ENCODE measurements around the gene AMOT. TPM values are rescaled to one million over a fixed set of nuclear protein-coding genes. Genes with fewer than 3 reads are reported as not detected.

AMOT gene
- total RNA-seq, 1 donor from 2014 or later = 31.2 TPM

DNA sequence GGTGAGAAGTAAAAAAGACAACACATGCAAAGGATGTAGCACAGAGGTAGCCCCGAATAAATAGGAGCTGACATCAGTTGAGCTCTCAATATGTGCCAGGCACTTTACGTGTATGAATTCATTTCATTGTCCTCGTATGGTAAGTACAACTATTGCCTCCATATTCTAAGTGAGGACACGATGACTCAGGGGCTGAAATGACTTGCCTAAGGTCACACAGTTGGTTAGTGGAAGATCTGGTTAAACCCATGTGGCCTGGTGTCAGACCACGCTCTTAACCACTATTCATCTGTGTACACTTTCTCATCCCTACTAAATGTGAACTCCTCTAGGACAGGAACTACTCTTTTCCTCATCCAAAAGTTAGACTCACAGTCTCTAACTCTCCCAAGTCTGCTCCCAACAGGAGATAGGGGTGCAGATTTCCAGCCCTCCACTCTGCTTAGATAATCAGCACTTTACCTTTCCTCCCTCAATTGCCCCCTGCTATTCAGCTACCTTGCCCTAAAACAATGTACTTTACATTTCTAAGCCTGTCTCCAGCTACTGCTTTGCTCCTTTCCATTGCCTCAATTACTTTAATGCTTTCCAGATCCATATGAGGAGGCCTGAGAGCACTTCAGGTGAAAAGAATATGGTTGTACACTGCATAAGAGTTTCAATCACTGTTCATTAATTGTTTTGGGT lies 102.1 kb downstream of the AMOT start:
- H3K27me3 Mint-ChIP-seq (ENCODE audit: unreplicated experiment) = peaks cover 2% of the 10 kb centered on the region
- no peaks in the 10 kb centered on the region for H3K36me3 Mint-ChIP-seq (ENCODE audit: low read depth, unreplicated experiment)
- DNase-seq (ENCODE audit: low spot score) = no peak
- H3K27ac Mint-ChIP-seq (ENCODE audit: unreplicated experiment) = no peak overlapping the region
- H3K4me3 Mint-ChIP-seq (ENCODE audit: unreplicated experiment) = no peak overlapping the region
- peaks cover 8% of the 10 kb centered on the region for H3K4me1 Mint-ChIP-seq (ENCODE audit: unreplicated experiment)
- no peaks in the 10 kb centered on the region for H3K9me3 Mint-ChIP-seq (ENCODE audit: unreplicated experiment)
- TF ChIP-seq, protein P1, sequence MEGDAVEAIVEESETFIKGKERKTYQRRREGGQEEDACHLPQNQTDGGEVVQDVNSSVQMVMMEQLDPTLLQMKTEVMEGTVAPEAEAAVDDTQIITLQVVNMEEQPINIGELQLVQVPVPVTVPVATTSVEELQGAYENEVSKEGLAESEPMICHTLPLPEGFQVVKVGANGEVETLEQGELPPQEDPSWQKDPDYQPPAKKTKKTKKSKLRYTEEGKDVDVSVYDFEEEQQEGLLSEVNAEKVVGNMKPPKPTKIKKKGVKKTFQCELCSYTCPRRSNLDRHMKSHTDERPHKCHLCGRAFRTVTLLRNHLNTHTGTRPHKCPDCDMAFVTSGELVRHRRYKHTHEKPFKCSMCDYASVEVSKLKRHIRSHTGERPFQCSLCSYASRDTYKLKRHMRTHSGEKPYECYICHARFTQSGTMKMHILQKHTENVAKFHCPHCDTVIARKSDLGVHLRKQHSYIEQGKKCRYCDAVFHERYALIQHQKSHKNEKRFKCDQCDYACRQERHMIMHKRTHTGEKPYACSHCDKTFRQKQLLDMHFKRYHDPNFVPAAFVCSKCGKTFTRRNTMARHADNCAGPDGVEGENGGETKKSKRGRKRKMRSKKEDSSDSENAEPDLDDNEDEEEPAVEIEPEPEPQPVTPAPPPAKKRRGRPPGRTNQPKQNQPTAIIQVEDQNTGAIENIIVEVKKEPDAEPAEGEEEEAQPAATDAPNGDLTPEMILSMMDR (IDR thresholded peaks at IDR 0.05; ENCODE audit: unreplicated experiment) = no peak

DNA sequence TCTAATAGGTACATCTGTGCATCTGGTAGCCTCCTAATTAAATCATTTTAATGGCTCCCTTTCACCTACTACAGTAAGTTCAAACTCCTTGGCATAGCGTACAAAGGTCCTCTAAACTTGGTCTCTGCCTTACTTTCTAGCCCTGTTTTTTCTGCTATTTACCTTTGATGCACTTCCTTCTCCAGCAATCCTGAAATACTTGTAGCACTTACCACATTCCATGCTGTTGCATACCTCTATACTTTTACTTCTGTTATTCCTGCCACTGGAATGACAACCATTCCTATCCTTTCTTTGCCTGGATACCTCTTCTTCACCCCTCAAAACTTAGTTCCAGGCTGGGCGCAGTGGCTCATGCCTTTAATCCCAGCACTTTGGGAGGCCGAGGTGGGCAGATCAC lies 104.3 kb downstream of the AMOT start:
- DNase-seq (ENCODE audit: low spot score) = no peak
- H3K4me1 Mint-ChIP-seq (ENCODE audit: unreplicated experiment) = peaks cover 8% of the 10 kb centered on the region
- no peak overlapping the region for H3K4me3 Mint-ChIP-seq (ENCODE audit: unreplicated experiment)
- no peak overlapping the region for H3K27ac Mint-ChIP-seq (ENCODE audit: unreplicated experiment)
- H3K9me3 Mint-ChIP-seq (ENCODE audit: unreplicated experiment) = no peaks in the 10 kb centered on the region
- no peaks in the 10 kb centered on the region for H3K36me3 Mint-ChIP-seq (ENCODE audit: low read depth, unreplicated experiment)
- TF ChIP-seq, protein P1 (IDR thresholded peaks at IDR 0.05; ENCODE audit: unreplicated experiment) = no peak
- peaks cover 3% of the 10 kb centered on the region for H3K27me3 Mint-ChIP-seq (ENCODE audit: unreplicated experiment)

DNA sequence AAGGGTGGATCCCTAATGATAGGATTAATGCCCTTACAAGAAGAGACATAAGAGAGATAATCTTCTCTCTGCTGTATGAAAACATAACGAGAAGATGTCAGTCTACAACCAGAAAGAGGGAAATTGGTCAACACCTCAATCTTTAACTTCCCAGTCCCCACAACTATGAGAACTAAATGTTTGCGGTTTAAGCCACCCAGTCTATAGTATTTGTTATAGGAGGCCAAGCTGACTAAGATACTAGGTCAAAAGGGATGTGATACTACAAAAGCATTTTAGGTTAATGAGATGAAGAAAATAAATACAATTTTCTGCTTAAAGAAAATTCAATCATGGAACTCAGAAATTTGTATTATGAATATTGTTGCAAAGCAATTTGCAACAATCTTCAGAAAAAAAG lies 105.5 kb downstream of the AMOT start:
- Mint-ChIP-seq H3K4me1 (ENCODE audit: unreplicated experiment) (peaks cover 8% of the 10 kb centered on the region), H3K4me3 (ENCODE audit: unreplicated experiment) (no peak overlapping the region), H3K36me3 (ENCODE audit: low read depth, unreplicated experiment) (no peaks in the 10 kb centered on the region), H3K27me3 (ENCODE audit: unreplicated experiment) (peaks cover 3% of the 10 kb centered on the region), H3K27ac (ENCODE audit: unreplicated experiment) (no peak overlapping the region), H3K9me3 (ENCODE audit: unreplicated experiment) (no peaks in the 10 kb centered on the region)
- DNase-seq (ENCODE audit: low spot score) = no peak
- TF ChIP-seq, protein P1 (IDR thresholded peaks at IDR 0.05; ENCODE audit: unreplicated experiment) = no peak

DNA sequence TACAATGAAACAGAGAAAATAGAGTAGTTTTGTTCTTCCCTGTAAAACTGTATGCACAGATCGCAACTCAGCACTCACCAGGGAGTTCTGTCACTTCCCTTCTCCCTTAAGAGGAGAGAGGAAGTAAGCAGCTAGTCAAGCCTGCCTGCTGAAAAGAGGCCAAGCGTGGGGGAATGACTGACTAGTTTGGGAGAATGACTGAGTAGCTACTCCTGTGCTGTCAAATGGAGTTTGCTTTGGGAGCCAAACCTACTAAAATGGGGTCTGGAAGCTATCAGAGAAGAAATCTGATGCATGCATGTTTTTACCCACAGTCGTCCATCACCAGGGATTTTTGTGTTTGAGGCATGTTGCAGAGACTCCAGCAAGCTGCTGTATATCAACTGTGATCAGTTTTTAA lies 106.3 kb downstream of the AMOT start:
- H3K36me3 Mint-ChIP-seq (ENCODE audit: low read depth, unreplicated experiment) = no peaks in the 10 kb centered on the region
- H3K27ac Mint-ChIP-seq (ENCODE audit: unreplicated experiment) = no peak overlapping the region
- DNase-seq (ENCODE audit: low spot score) = no peak
- H3K4me1 Mint-ChIP-seq (ENCODE audit: unreplicated experiment) = peaks cover 5% of the 10 kb centered on the region
- H3K27me3 Mint-ChIP-seq (ENCODE audit: unreplicated experiment) = peaks cover 3% of the 10 kb centered on the region
- H3K4me3 Mint-ChIP-seq (ENCODE audit: unreplicated experiment) = no peak overlapping the region
- TF ChIP-seq, protein P1 (IDR thresholded peaks at IDR 0.05; ENCODE audit: unreplicated experiment) = no peak
- no peaks in the 10 kb centered on the region for H3K9me3 Mint-ChIP-seq (ENCODE audit: unreplicated experiment)

DNA sequence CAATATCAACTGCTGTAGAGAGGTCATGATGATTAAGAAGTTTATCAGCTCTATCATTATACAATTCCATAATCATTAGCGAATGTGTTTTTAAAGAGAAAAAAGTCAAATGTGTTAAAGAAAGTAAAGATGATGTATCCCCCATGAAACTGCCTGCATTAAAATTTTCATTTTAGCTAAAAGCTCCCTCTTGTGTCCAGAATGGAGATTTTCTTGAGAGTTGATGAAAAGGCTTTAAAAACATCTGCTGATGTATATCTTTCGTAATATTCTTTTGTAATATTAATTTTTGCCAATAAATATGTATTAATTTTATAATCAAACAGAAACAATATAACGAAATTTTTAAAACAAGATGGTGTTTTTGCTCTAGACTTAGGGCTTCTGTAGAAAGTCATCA lies 108.8 kb downstream of the AMOT start:
- H3K9me3 Mint-ChIP-seq (ENCODE audit: unreplicated experiment) = no peaks in the 10 kb centered on the region
- H3K4me1 Mint-ChIP-seq (ENCODE audit: unreplicated experiment) = peaks cover 4% of the 10 kb centered on the region
- H3K27ac Mint-ChIP-seq (ENCODE audit: unreplicated experiment) = no peak overlapping the region
- H3K4me3 Mint-ChIP-seq (ENCODE audit: unreplicated experiment) = no peak overlapping the region
- TF ChIP-seq, protein P1 (IDR thresholded peaks at IDR 0.05; ENCODE audit: unreplicated experiment) = no peak
- DNase-seq (ENCODE audit: low spot score) = no peak
- no peaks in the 10 kb centered on the region for H3K36me3 Mint-ChIP-seq (ENCODE audit: low read depth, unreplicated experiment)
- H3K27me3 Mint-ChIP-seq (ENCODE audit: unreplicated experiment) = peaks cover 3% of the 10 kb centered on the region

Other genes starting within 250 kb of the AMOT start
- gene LHFPL1, start 160.9 kb downstream of the AMOT start, total RNA-seq (ENCODE audit: unreplicated experiment) = 1.5 TPM